ENCODE measurements around the gene APOL2. TPM values are rescaled to one million over a fixed set of nuclear protein-coding genes. Genes with fewer than 3 reads are reported as not detected.
"Not testable (repeated sequence)": the region's sequence is repeated elsewhere in the genome, so short reads cannot be mapped to it uniquely, and the experiment has no call there.

Gene APOL2
- total RNA-seq, 1 donor from 2014 or later = 10.8 TPM

DNA sequence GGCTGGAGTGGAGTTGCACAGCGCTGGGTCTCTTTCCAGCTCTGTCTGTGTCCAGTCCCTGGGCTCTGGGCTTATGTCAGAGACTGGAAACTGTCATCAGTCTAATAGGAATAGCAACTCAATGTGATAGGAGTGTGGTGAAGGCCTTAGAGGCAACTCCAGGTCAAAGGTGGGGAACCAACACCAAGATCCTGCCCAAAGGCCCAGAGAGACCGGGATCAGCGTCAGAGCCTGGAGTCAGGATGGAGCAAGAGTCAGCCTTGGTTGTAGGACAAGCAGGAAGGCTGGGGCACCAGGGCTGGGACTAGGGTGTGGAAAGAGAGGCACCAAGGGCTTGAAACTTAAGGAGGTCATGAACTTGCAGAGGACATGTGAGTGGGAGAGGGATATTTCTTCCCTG lies 23.0 kb upstream of the APOL2 start:
- not testable (repeated sequence) for ATAC-seq

DNA sequence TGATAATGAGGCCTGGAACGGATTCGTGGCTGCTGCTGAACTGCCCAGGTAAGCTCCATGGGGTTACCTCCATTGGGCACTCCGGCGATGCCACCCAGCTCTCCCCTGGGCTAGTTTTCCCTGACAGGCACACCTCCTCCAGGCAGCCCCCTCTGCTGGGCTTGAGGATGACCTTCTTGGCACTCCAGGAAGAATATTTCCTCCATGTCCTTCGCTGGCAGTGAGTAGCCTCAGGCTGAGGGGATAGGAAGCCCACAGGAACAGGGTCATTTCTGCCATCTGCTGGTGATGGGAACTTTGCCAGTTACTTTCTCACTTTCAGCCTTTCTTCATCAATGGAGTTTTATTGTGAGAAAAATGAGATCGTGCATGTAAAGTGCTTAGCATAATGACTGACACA lies 22.3 kb upstream of the APOL2 start:
- not testable (repeated sequence) for ATAC-seq

DNA sequence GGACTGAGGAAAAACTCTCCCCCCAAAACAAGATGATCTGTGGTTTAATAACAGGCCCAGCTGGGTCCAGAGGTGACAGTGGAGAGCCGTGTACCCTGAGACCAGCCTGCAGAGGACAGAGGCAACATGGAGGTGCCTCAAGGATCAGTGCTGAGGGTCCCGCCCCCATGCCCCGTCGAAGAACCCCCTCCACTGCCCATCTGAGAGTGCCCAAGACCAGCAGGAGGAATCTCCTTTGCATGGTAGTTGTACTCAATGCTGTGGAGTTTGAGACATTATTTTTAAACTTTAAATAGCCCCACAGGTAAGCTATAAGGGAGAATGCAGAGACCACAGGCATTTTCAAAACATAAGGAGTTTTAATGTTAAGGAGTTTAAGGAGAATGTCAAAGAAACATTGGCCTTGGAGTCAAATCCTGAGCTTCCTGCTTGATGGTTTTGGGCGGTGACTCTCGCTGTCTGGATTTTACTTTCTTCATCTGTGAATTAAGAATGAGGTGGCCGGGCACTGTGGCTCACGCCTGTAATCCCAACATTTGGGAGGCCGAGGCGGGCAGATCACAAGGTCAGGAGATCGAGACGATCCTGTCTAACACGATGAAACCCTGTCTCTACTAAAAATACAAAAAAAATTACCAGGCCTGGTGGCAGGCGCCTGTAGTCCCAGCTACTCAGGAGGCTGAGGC lies 20.4 kb upstream of the APOL2 start:
- no peak for ATAC-seq

DNA sequence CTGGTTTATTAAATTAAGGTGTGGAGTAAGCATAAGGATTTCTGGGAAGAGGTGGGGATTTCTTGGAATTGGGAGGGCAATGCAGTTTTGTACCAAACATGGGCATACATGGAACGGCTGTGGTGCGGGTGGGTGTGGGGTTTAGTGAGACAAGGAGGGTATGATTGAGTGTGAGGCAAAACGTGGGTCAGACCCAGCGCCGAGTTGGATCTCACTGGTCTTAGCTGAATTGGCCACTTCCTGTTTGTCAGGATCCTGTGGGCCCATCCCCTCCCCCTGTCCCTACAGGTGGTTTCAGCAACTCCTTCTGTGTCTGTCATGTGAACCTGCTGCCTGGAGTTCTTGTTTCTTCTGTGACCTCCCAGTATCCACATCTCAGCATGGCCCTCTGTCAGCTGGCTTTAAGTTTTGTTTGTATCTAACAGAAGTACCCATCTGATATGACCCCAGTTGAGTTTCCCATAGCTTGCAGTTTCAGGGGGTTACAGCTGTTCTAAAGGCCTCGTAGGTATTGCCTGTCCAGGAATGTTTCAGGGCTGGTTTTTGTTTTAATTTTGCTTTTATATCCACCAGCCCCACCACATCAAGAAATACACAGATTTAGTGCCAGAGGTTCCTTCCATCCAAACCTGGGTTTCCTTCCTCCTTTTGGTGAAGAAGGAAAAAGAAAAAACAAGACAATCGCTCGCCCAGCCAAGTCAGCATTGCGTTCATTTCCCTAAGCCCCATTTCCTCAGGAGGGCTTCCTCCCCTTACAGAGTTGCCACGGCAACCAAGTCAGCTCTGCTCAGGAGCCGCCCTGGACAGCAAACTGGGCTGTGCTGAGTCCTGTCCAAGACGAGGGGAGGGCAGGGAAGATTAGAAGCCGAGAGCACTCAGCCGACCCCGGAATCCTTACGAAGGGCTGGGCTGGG lies 19.6 kb upstream of the APOL2 start:
- no peak for ATAC-seq

DNA sequence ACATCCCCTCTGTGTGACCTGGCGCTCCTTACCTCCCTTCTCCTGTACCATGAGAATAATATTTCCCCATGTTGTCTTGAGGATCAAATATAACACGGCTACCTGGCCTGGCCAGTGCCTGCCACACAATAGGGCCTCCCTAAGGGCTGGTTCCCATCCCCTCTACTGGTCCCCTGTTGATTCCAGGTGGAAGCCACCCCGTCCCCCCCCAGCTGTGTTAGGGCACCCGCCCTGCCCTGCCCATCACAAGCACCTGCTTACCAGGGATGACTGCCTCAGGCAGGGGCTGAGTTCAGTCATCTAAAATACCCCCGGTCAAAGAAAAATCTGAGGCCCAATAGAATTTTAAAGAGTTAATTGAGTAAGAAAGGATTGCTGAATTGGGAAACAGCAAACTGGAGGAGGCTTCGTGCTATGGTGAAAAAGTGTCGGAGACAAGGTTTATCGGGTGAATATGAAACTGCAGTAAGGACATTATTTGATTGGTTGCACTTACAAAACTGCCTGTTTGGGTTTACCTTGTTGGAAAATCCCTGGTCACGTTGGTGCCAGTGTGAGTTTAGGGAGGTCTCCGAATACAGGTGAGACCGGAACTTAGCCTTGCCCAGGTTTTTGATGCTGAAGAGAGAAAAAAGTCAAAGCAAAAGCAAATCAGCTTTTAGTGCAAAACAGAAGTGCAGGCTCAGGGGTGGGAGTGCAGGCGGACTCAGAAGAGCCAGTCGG lies 18.8 kb upstream of the APOL2 start:
- ATAC-seq = no peak

DNA sequence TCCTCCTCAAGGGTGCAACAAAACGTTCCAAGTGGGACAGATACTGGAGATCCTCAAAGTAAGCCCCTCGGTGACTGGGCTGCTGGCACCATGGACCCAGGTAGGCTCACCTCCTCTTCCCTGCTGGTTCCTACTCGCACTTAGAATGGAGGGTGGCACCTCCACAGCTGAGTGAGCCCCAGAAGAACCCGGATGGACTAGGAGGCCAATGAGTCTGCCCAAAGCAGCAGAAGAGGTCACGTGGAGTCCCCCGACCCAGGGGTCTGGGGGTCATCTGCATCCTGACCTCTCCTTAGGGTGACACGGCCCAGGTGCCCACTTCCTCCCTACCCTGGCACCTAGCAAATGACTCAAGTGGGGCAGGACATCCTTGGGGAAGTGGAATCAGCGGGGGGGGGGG lies 18.0 kb upstream of the APOL2 start:
- ATAC-seq = no peak

DNA sequence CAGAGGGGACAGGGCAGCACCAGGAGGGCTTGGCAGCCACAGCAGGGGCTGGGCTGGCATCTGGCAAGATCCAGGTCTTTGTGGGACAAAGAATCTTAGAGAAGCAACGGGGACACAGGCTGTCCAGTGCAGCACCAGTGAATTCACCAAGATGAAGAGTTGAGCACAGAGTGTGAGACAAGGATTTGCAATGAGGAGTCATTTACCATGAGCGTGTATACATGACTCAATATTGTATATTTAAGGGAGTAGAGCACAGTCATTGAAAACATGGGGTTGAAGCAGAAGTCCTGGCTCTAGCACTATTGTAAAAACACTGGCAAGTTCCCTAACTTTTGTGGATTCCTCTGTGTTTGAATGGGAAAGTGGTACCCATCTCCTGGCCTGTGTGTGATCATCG lies 17.2 kb upstream of the APOL2 start:
- peak; percentile 14 for ATAC-seq

DNA sequence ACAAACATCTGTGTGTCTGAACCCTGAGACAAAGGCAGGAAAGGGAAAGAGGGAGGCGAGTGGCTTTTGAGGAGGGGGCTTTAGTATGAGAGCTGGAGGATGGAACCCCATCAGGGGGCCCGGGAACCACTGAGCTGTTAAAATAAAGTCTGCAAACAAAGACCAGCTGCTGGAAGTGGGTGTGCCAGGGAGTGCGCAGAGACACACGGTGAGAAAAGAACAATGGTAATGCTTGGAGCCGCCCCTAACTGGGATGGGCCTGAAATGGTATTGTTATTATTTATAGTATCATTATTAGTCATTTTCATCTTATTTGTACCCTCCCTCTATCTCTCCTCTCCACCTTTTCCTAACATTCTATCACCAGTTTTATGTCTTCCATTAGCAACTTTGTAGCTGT lies 16.2 kb upstream of the APOL2 start:
- peak; percentile 43 for ATAC-seq

DNA sequence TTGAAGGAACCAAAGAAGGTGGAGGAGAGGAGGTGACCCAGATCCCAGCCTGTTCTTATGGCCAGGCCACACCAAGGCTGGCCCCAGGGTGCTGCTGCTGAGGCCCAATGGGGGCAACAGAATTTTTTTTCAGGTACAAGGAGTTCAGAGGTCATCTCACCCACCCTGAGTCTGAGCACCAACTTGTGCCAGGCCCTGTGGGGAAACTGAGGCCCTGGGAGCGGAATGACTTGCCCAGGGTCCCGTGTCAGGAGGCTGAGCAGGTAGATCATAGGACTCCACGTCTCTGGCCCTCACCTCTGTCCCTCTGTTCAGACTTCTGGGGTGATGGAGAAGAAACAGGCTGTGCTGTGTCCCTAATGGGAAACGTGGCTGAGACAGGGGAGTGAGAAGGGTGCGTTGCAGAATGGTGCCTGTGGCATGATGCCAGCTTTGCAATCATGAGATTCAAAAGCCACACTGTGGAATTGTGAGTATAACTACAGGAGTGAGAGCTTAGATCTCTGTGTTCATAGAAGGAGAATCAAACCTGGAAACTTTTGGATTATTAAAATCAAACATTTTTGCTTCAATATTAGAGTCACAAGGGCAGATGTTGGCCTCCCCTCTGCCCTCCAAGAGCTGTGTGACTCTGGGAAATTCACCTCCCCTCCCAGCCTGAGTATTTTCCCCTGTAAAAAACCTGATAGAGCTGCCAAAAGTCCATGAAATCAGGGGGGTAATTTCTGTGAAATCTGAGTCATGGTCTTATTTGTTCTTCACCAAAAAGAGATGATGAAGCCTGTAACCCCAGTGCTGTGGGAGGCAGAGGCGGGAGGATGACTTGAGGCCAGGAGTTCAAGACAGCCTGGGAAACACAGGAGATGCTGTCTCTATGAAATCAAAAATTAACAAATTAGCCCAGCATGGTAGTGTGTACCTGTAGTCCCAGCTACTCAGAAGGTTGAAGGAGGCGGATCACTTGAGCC lies 14.5 kb upstream of the APOL2 start:
- peak; percentile 11 for ATAC-seq

DNA sequence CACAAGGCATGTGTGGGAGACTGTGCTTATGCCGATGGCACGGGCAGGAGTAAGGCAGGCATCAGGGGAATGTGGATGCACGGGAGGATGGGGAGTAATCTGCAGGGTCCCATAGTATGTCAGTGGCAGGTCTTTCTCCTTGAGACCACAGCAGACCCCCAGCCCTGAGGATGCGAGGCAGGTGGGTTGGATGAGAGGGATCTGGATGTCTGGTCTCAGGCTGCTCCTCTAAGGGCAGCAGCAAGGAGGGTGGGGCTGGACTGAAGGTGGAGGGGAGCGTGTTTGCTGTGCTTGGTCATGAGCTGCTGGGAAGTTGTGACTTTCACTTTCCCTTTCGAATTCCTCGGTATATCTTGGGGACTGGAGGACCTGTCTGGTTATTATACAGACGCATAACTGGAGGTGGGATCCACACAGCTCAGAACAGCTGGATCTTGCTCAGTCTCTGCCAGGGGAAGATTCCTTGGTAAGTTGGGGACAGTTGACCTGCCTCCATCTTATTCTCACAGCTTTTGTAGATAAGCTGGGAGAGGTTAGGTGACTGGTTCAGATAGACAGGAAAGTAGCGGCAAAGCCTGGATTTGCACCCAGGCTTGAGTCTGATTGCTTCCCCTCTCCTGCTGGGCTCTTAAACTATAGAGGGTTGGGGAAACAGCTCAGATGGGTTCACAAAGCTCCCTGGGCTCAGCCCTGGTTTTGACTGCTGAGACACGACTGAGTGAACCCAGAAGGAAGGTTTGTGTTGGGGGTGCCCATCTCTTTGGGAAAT lies 13.6 kb upstream of the APOL2 start, which contains the start of gene APOL1:
Gene APOL1 (plus strand): TSS at position 380 of the 769 bp plus-strand sequence. CDS start 1,823 bp downstream, outside the sequence.
- ATAC-seq = peak; percentile 71

DNA sequence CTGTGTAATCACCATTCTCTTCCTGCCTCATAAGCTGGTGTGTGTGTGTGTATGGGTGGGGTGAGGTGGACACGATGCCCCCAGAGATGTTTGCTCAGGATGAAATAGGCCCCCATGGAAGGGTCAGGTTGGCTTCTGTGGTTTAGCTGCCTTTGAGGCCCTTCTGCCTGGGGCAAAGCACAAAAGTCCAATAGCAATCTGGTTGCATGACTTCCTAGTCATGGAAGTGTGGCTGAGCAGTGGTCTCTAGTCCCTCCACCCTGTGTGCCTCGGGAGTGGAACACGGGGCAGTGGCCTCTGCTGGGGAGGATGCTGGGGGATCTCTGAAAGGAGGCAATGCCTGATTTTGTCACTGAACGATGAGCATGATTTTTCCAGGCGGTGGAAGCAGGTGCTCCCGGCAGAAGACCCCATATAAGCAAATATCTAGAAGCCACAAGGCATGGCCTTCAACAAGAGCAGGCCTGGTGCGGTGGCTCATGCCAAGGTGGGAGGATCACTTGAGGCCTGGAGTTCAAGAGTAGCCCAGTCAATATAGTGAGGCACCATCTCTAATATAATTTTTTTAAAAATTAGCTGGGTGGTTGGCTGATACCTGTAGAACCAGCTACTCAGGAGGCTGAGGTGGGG lies 12.8 kb upstream of the APOL2 start:
- ATAC-seq = not testable (repeated sequence)

DNA sequence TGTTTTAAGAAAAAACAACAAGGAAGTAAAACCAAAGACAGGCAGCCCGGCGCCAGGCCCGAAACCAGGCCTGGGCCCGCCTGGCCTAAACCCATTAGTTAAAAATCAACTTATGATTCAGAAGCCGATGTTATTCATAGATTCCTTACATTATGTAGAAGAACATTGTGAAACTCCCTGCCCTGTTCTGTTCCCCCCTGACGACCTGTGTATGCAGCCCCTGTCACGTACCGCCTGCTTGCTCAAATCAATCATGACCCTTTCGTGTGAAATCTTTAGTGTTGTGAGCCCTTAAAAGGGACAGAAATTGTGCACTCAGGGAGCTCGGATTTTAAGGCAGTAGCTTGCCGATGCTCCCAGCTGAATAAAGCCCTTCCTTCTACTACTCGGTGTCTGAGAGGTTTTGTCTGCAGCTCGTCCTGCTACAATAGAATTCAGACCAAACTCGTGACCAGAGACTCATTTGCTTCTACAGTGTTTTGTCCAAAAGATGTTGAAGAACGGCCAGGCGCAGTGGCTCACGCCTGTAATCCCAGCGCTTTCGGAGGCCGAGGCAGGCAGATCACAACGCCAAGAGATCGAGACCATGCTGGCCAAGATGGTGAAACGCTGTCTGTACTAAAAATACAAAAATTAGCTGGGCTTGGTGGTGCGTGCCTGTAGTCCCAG lies 11.1 kb upstream of the APOL2 start:
- ATAC-seq = not testable (repeated sequence)

DNA sequence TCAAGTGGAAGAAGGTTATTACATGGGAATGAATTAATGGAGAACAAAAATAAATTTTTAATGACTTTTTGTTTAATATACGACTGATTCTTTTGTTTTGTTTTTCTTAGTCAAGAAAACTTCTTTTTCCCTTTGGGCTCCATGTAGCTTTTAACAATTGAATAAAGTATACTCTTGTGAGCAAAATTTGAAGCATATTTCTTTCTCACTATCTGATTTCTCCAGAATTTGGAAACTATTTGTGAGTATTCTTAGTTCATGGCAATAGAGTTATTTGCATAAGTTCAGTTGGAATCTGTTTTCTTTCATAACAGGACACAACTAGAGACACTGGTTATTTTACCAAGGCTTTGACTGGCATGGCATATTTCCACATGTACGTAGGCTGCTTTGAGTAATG lies 9.8 kb upstream of the APOL2 start:
- ATAC-seq = no peak

DNA sequence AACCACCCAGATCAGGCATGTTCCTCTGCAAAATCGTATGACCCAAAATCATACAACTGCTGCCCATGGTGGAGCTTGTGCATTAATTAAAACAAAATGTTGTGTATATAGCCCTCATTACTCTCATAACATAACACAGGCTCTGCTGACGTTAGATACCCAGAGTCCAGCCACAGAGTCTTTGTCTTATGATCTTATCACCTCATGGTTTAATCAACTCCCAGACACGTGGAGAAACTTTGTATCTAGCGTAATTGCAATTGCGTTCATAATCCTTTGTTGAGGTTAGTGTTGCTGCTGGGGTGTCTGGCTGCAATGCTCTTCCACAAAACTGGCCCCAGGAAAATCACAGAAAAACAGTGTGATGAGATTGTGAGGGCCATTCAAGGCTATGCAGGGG lies 8.6 kb upstream of the APOL2 start:
- ATAC-seq = no peak

DNA sequence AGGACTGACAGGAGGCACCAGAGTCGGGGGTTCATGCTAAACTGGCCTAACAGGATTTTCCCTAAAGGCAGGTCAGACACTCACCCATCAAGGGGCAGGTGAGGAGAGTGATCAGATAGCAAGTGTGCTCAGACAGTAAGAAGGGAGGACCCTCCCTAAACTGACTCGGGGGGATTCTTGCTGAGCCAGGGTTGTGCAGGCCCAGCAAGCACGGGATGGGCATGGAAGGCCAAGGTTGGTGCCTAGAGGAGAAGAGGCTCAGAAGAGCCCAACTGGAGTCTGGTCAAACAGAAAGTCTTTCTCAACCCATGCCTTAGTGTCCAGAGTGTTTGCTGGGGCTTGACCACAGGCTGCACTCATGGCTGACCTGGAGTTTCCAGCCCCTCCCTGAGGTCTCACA lies 7.4 kb upstream of the APOL2 start:
- ATAC-seq = no peak

DNA sequence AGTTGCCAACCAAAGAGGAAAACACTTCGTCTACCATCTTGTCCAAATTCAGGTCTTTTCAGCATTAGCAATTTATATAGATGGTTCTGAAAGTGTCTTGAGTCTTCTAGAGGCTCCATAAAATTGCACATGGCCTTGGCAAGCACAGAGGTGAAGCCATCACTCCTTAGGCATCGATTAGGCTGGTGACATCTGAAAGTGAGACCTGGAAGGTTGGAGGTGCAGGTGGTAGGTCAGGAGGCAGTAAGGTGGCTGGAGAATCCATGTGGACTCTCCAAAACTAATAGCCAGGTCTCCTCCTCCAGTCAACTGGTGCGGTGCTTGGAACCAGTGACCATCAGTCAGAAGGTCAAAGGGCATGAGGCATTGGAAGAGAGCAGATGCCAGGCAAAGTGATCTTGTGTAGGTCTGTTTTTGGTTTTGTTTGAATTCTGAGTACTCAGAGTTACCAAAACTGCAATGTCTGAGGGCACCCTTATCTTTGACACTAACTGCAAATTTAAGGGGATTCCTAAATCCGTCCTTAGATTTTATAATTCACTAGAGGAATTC lies 6.6 kb upstream of the APOL2 start:
- no peak for ATAC-seq

DNA sequence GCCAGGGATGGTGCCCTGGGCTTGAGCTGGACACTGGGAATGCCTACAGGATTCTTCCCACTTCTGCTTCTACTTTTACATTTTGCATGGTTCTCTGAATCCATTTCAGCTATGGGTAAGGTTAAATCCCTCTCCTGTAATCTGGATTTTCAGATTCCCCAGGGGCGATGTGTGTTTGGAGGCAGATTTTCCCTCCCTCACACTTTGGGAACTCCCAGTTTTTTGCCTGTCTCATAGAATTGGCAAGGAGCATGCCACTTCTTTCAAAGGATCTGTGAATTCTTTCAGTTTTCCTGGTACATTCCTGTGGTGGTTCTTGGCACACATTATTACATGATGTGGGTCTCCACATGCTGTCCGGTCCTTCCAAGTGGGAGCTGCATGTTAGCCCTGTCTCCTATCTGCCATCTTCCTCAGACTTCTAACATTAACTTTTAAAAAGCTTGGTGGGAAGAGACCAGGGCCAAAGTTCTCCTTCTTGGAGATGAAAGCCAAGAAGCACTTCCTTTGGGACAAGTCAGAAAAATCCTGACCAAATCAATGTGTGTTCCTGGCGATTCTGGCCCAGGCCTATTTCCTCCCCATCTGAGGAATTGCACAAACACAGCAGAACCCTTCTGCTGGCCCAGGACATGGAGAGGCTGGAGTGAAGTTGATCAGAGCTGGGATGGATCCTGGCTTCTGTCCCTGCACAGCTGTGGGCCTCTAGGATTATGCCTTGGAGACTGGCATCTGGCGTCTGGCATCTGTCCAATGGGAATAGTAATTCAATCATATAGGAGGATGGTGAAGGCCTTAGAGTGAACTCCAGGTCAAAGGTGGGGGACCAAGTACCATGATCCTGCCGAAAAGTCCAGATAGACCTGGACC lies 5.4 kb upstream of the APOL2 start:
- no peak for ATAC-seq

DNA sequence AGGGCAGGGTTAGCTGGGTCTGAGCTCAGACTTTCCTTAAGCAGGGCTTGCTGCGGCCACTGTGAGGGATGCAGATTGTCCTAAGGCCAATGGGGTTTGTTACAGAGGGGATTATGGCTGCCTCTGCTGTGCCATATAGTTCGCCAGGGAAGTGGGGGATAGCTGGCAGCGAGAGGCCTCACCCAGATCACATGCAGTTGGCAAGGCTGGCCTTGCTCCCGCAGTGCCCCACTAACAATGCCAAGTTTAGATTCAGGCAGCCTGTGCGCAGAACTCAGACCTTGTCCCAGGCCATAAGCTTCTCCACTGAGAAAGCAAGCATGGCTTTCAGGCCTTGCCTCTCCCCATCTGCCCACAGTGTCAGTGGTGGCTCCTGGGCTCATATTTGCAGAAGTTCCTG lies 4.7 kb upstream of the APOL2 start:
- no peak for ATAC-seq

DNA sequence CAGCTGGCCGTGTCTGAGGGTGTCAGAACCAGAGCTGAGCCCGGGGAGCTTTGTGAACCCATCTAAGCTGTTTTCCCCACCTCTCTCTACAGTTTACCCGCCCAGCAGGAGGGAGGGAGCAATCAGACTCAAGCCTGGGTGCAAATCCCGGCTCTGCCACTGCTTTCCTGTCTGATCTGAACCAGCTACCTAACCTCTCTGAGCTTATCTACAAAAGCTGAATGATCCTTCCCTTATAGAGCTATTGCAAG lies 252 bp downstream of the APOL2 start:
- ATAC-seq = no peak

All from esophagus mucosa (tissue), 1 donor.